Measurements from ENCODE around the gene NDOR1. TPM values are rescaled to one million over a fixed set of nuclear protein-coding genes. Genes with fewer than 3 reads are reported as not detected.

Gene NDOR1
- total and polyA plus RNA-seq, 7 donors, result 1.5 to 6.3 (median 4.3) TPM

DNA sequence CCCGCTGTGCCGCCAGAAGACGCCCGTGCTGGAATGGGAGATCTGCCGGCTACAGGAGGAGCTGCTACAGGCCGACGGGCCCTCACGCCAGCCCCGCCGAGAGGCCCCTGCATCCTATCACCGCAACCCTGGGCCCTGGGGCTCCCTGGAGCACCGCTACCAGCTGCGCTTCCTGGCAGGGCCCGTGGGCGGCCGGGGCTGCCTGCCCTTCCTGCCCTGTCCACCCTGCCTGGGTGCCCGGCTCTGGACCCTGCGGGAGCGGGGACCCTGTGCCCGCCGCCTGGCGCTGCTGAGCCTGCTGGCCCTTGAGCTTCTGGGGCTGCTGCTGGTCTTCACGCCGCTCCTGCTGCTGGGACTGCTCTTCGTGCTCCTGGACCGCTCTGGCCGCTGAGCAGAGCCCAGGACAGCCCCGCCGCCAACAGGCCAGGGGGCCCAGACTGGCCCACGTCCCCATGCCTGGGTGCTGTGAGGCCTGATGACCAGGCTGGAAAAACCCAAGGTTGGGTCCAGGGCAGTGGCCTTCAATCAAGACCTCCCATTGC, 12.8 kb downstream of the NDOR1 start:
- no peaks in the 10 kb centered on the region for H3K27me3 ChIP-seq (ENCODE audit: insufficient read depth in 3 of 3, low read length in 2 of 3)
- peaks cover 7% of the 10 kb centered on the region for H3K4me1 ChIP-seq
- ATAC-seq (no peak), DNase-seq (no peak)
- TF ChIP-seq, protein P1, sequence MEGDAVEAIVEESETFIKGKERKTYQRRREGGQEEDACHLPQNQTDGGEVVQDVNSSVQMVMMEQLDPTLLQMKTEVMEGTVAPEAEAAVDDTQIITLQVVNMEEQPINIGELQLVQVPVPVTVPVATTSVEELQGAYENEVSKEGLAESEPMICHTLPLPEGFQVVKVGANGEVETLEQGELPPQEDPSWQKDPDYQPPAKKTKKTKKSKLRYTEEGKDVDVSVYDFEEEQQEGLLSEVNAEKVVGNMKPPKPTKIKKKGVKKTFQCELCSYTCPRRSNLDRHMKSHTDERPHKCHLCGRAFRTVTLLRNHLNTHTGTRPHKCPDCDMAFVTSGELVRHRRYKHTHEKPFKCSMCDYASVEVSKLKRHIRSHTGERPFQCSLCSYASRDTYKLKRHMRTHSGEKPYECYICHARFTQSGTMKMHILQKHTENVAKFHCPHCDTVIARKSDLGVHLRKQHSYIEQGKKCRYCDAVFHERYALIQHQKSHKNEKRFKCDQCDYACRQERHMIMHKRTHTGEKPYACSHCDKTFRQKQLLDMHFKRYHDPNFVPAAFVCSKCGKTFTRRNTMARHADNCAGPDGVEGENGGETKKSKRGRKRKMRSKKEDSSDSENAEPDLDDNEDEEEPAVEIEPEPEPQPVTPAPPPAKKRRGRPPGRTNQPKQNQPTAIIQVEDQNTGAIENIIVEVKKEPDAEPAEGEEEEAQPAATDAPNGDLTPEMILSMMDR (IDR thresholded peaks at IDR 0.05), result no peak
- H3K36me3 ChIP-seq (ENCODE audit: insufficient read depth in 1 of 2, low read depth in 1 of 2), result peaks cover 0 to 12% of the 10 kb centered on the region in 2 donors
- WGBS, 3 donors, result 86 to 87% (median 86%) methylated on average over 30 of the region's 30 CpGs
- intact Hi-C loops (cut with DNase I), result no loop called here
- no peak overlapping the region for H3K4me3 ChIP-seq
- no peak overlapping the region for H3K27ac ChIP-seq
- no peaks in the 10 kb centered on the region for H3K9me3 ChIP-seq

DNA sequence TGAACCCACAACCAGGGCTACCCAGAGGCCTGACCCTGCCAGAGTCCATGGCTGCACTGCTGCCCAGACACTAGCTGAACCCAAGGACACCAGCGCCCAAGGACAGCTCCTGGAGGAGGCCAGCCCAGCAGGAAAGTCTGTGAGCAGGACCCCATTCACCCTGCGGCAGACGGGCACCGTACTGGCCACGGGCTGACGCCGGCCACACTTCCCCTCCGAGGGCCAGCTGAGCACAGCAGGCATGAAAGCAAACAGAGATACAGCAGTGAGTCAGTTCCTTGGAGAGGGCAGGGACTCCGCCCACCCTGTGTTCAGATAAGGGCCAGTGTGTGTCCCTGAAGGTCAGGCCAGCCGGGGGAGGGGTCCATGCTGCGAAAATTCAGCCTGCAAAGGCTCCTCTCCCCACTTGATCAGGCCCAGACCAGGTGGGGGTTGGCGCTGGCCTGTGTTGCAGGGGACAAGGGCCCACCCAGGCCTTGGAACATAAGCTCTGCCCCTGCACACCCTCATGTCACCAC, 13.3 kb downstream of the NDOR1 start:
- Histone ChIP-seq H3K27ac (no peak overlapping the region), H3K9me3 (no peaks in the 10 kb centered on the region), H3K27me3 (ENCODE audit: insufficient read depth in 3 of 3, low read length in 2 of 3) (no peaks in the 10 kb centered on the region), H3K4me3 (no peak overlapping the region), H3K36me3 (ENCODE audit: insufficient read depth in 1 of 2, low read depth in 1 of 2) (peaks cover 0 to 12% of the 10 kb centered on the region in 2 donors), H3K4me1 (peaks cover 7% of the 10 kb centered on the region)
- 82 to 88% (median 85%) methylated on average over 12 of the region's 12 CpGs for WGBS, 3 donors
- TF ChIP-seq, protein P1 (IDR thresholded peaks at IDR 0.05), result no peak
- ATAC-seq (no peak), DNase-seq (no peak)
- intact Hi-C loops (cut with DNase I), result no loop called here

DNA sequence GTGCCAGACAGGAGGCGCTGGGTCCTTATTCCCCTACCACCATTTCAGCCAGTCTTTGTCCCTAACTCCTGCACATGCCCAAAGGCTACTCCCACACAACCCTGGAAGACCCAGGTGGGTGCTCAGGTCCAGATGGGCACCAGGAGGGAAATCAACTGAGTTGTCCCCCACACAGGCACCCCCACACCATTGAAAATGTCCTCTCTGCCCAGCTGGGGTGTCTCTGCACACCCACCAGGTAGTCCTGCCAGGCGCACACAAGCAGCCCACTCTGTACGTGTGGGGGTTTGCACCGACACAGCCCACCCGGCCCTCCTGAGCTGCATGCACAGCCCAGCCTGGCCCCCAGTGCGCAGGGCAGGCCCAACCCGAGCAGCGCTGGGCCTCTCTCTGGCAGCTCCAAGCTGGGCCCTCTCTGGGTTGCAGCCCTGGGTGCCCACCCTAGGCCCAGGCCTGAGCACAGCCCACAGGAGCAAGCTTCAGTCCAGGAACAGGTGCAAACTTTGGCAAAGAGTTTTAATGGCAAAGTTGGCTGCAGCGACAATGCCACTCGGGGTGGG, 14.3 kb downstream of the NDOR1 start:
- ATAC-seq (no peak), DNase-seq (no peak)
- H3K36me3 ChIP-seq (ENCODE audit: insufficient read depth in 1 of 2, low read depth in 1 of 2), result peaks cover 0 to 10% of the 10 kb centered on the region in 2 donors
- WGBS, 3 donors, result 77 to 82% (median 80%) methylated on average over 10 of the region's 10 CpGs
- no peaks in the 10 kb centered on the region for H3K27me3 ChIP-seq (ENCODE audit: insufficient read depth in 3 of 3, low read length in 2 of 3)
- intact Hi-C loops (cut with DNase I), result no loop called here
- H3K9me3 ChIP-seq, result no peaks in the 10 kb centered on the region
- H3K4me3 ChIP-seq, result no peak overlapping the region
- H3K27ac ChIP-seq, result no peak overlapping the region
- TF ChIP-seq, protein P1 (IDR thresholded peaks at IDR 0.05), result no peak
- peaks cover 11% of the 10 kb centered on the region for H3K4me1 ChIP-seq

DNA sequence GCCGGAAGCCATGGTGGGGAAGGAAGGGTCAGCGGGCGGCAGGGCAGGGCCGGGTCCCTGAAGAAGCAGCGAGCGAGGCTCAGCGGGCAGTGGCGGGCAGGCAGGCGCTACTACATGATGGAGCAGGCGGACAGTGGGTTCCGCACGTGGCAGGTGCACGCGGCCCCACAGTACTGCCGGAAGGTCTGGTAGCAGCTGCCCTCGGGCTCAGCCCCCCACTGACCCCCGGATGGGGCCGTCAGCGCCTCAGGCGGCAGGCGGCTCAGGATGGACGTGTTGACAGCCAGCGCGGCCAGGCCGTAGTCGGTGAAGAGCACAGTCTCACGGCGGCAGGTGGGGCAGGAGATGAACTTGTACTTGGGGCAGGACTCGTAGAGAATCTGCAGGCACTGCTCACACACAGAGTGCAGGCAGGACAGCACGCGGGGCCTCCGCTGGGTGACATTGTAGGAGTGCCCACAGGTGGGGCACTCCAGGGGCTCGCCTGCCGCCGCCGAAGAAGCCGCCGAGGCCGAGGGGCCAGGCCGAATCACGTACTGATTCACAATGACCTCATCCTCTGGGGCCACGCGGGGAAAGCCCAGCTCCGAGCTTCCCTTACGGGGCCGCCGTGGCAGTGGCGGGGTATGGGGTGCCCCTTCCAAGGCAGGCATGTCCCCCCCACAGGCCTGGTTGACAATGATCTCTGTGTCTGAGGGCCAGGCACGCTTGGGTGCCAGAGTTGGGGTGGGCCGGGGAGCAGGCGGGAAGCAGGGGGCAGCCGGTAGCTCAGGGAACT, 15.0 kb downstream of the NDOR1 start:
- TF ChIP-seq, protein P1 (IDR thresholded peaks at IDR 0.05), result no peak
- Histone ChIP-seq H3K27ac (no peak overlapping the region), H3K4me3 (no peak overlapping the region), H3K9me3 (no peaks in the 10 kb centered on the region), H3K4me1 (peaks cover 11% of the 10 kb centered on the region), H3K36me3 (ENCODE audit: insufficient read depth in 1 of 2, low read depth in 1 of 2) (peaks cover 0 to 4% of the 10 kb centered on the region in 2 donors), H3K27me3 (ENCODE audit: insufficient read depth in 3 of 3, low read length in 2 of 3) (no peaks in the 10 kb centered on the region)
- 86 to 91% (median 90%) methylated on average over 47 to 52 of the region's 52 CpGs for WGBS, 3 donors
- no peak for ATAC-seq
- DNase-seq, result no peak
- intact Hi-C loops (cut with DNase I), result no loop called here
